HUES6 (cell line): ENCODE measurements around the gene TCF7L1.

Experiments used
- H3K27ac ChIP-seq: 2 replicates; pipeline ENCODE4 v1.7.0; 2013; ENCODE audit warnings: low read depth, mild to moderate bottlenecking, low read length, inconsistent platforms
- H3K27me3 ChIP-seq: 2 replicates; pipeline ENCODE4 v1.6.1; 2013; ENCODE audit warnings: low read length; ENCODE audit not compliant: control insufficient read depth, insufficient read depth
- H3K36me3 ChIP-seq: 2 replicates; pipeline ENCODE4 v1.6.1; 2013; ENCODE audit warnings: low read length; ENCODE audit not compliant: control insufficient read depth, insufficient read depth
- H3K4me1 ChIP-seq: 2 replicates; pipeline ENCODE4 v1.6.1; 2013; ENCODE audit warnings: low read length; ENCODE audit not compliant: control insufficient read depth, insufficient read depth
- H3K4me3 ChIP-seq: 2 replicates; pipeline ENCODE4 v1.5.1; 2013; ENCODE audit warnings: low read depth, low read length
- H3K9ac ChIP-seq: one replicate; pipeline ENCODE4 v1.6.1; 2013; ENCODE audit warnings: mild to moderate bottlenecking, low read length
- H3K9me3 ChIP-seq: 2 replicates; pipeline ENCODE4 v1.6.1; 2013; ENCODE audit warnings: low read depth, low read length; ENCODE audit not compliant: control insufficient read depth, insufficient read depth

TCF7L1 gene

GRCh38 chr2:85357736-85358135 is 224.5 kb downstream of the TCF7L1 start:
- Histone ChIP-seq H3K4me3 (no peak overlapping the region), H3K9me3 (no peaks in the 10 kb centered on the region), H3K36me3 (peaks cover 12% of the 10 kb centered on the region), H3K4me1 (peaks cover 13% of the 10 kb centered on the region; the same call in 1 of the 2 replicates), H3K27ac (no peak overlapping the region), H3K27me3 (no peaks in the 10 kb centered on the region), H3K9ac (no peak overlapping the region)
